HepG2 (cell line): ENCODE measurements around the gene LRP5. TPM values are rescaled to one million over a fixed set of nuclear protein-coding genes. Genes with fewer than 3 reads are reported as not detected.

Source experiments
- ARID2 ChIP-seq: sonication (generic); formaldehyde crosslinking; IDR thresholded peaks from 2 replicates; pipeline ENCODE4 v1.8.1; 2022; ENCODE audit warnings: mild to moderate bottlenecking, missing genetic modification reagents, borderline replicate concordance
- ATF1 ChIP-seq: IDR thresholded peaks from 2 replicates; pipeline ENCODE4 v1.6.1; 2016; ENCODE audit warnings: mild to moderate bottlenecking, control low read depth
- CHCHD3 ChIP-seq: sonication (generic); formaldehyde crosslinking; IDR thresholded peaks from 2 replicates; pipeline ENCODE4 v1.8.0; 2022; ENCODE audit warnings: mild to moderate bottlenecking, missing genetic modification reagents, moderate library complexity
- CHD2 ChIP-seq: IDR thresholded peaks from 2 replicates; pipeline ENCODE4 v1.6.1; 2011; ENCODE audit warnings: low read depth, low read length, improper control_type of control experiment
- HNF1A ChIP-seq, 2 experiments: sonication (generic) in 1 of 2; formaldehyde crosslinking in 1 of 2; IDR thresholded peaks; 2 replicates each; pipeline versions ENCODE4 v1.4.0 to v1.6.1; 2016 to 2020; ENCODE audit warnings: borderline replicate concordance in 1 of 2, low read depth in 1 of 2, mild to moderate bottlenecking in 1 of 2, missing genetic modification reagents in 1 of 2
- KAT7 ChIP-seq: IDR thresholded peaks from 2 replicates; pipeline ENCODE4 v1.6.1; 2018; ENCODE audit warnings: borderline replicate concordance, missing compliant biosample characterization
- MBD4 ChIP-seq: IDR thresholded peaks from 2 replicates; pipeline ENCODE4 v1.6.1; 2012; ENCODE audit warnings: low read length, inconsistent platforms, borderline replicate concordance
- MYPOP ChIP-seq: sonication (generic); formaldehyde crosslinking; IDR thresholded peaks from 2 replicates; pipeline ENCODE4 v1.8.1; 2023; ENCODE audit warnings: mild to moderate bottlenecking, moderate library complexity, missing genetic modification reagents
- NCOA1 ChIP-seq: sonication (generic); formaldehyde crosslinking; IDR thresholded peaks from 2 replicates; pipeline ENCODE4 v1.9.0; 2021; ENCODE audit warnings: missing genetic modification reagents
- SALL1 ChIP-seq: sonication (generic); formaldehyde crosslinking; IDR thresholded peaks from 2 replicates; pipeline ENCODE4 v1.8.0; 2022; ENCODE audit warnings: mild to moderate bottlenecking, missing genetic modification reagents
- SNAPC5 ChIP-seq: sonication (generic); formaldehyde crosslinking; IDR thresholded peaks from 2 replicates; pipeline ENCODE4 v1.8.1; 2023; ENCODE audit warnings: mild to moderate bottlenecking, missing genetic modification reagents, borderline replicate concordance
- TBX2 ChIP-seq: sonication (generic); formaldehyde crosslinking; IDR thresholded peaks from 2 replicates; pipeline ENCODE4 v1.5.0; 2020; ENCODE audit warnings: missing genetic modification reagents, mild to moderate bottlenecking, borderline replicate concordance
- TFE3 ChIP-seq: IDR thresholded peaks from 2 replicates; pipeline ENCODE4 v1.6.1; 2016
- THAP8 ChIP-seq: sonication (generic); formaldehyde crosslinking; IDR thresholded peaks from 2 replicates; pipeline ENCODE4 v1.5.1; 2020; ENCODE audit warnings: missing genetic modification reagents, mild to moderate bottlenecking, borderline replicate concordance
- ZHX1 ChIP-seq: sonication (generic); formaldehyde crosslinking; IDR thresholded peaks from 2 replicates; pipeline ENCODE4 v1.8.1; 2022; ENCODE audit warnings: low read depth, mild to moderate bottlenecking, missing genetic modification reagents
- ZNF292 ChIP-seq: sonication (generic); formaldehyde crosslinking; IDR thresholded peaks from 2 replicates; pipeline ENCODE4 v1.8.1; 2022; ENCODE audit warnings: mild to moderate bottlenecking, low read depth, missing genetic modification reagents, borderline replicate concordance
- ZNF557 ChIP-seq: sonication (generic); formaldehyde crosslinking; IDR thresholded peaks from 2 replicates; pipeline ENCODE4 v1.4.0; 2020; ENCODE audit warnings: missing genetic modification reagents
- ZNF607 ChIP-seq: sonication (generic); formaldehyde crosslinking; IDR thresholded peaks from 2 replicates; pipeline ENCODE4 v1.5.1; 2020; ENCODE audit warnings: missing genetic modification reagents, mild to moderate bottlenecking, borderline replicate concordance
- ZNF780A ChIP-seq: sonication (generic); formaldehyde crosslinking; IDR thresholded peaks from 2 replicates; pipeline ENCODE4 v1.8.0; 2022; ENCODE audit warnings: mild to moderate bottlenecking, missing genetic modification reagents, moderate library complexity
- polyA plus RNA-seq, 8 experiments: library from polyadenylated mRNA; depleted of rRNA in 3 of 8; stranded (reverse) in 7 of 8; unstranded in 1 of 8; fragments of >200 nt; fragmentation: Illumina TruSeq in 4 of 8; extraction: Trizol in 4 of 8; gene quantifications; 2 replicates each; pipeline versions ENCODE4 v1.2.1 to v1.2.3, GENCODE V29; 2011 to 2016; ENCODE audit warnings: low read depth in 4 of 8, missing spikeins in 1 of 8, mixed read lengths in 1 of 8; ENCODE audit not compliant: insufficient read depth in 1 of 8
- total RNA-seq, 5 experiments: library from RNA; depleted of rRNA; stranded (reverse); fragments of >200 nt; fragmentation: Illumina TruSeq; extraction: Trizol; gene quantifications; 2 replicates each; pipeline ENCODE4 v1.2.3, GENCODE V29; 2016; ENCODE audit warnings: low read depth in 1 of 5

Gene LRP5
- total and polyA plus RNA-seq, 2 of the 13 experiments (the other 11 are each of a cell fraction or from before 2014, with no cell fraction given): 40.4 to 64.0 TPM

- TF ChIP-seq KAT7 (CRISPR knock-in tag) (no peak), CHD2 (no peak), ZNF607 (CRISPR knock-in tag) (no peak), TFE3 (CRISPR knock-in tag) (no peak), SALL1 (CRISPR knock-in tag) (peak; percentile 56), TBX2 (CRISPR knock-in tag) (peak; percentile 20; the same call in 1 of the 2 replicates), MBD4 (no peak), THAP8 (CRISPR knock-in tag) (no peak), CHCHD3 (CRISPR knock-in tag) (no peak), HNF1A (IDR thresholded peaks at IDR 0.05; ENCODE audit: low read depth) (no peak), HNF1A (CRISPR knock-in tag; IDR thresholded peaks at IDR 0.05; ENCODE audit: borderline replicate concordance) (no peak), NCOA1 (CRISPR knock-in tag) (no peak), ZNF292 (CRISPR knock-in tag) (no peak), MYPOP (CRISPR knock-in tag) (no peak), ZNF780A (no peak), ARID2 (CRISPR knock-in tag) (no peak), ATF1 (CRISPR knock-in tag) (no peak), SNAPC5 (no peak), ZNF557 (CRISPR knock-in tag) (no peak), ZHX1 (CRISPR knock-in tag) (no peak)
These were observed 71.6 kb downstream of the LRP5 start (continued) for GRCh38 chr11:68383976-68384501.
